ENCODE data around the gene ZNF768.

Gene ZNF768

GRCh38 chr16:30526137-30526822, at the start of gene ZNF768:
Gene ZNF768, minus strand, starts transcription at chr16:30526566. Its CDS starts 153 bp downstream, at chr16:30526413.
- Histone ChIP-seq H3K27me3 (no peaks in the 10 kb centered on the region), H3K36me3 (peaks cover 7 to 23% (median 8%) of the 10 kb centered on the region in 3 donors), H3K4me3 (peak within 1 kb of the TSS; percentile 63 to 93), H3K9me3 (no peaks in the 10 kb centered on the region), H3K27ac (peak within 1 kb of the TSS; percentile 93 to 99), H3K4me1 (peaks cover 0 to 32% (median 13%) of the 10 kb centered on the region in 4 donors)
- TF ChIP-seq CTCF (IDR thresholded peaks at IDR 0.05) = no peak
- no peak for DNase-seq
- intact Hi-C loops (cut with DNase I; ENCODE audit: low total_unique reads) = loop anchor here (5.0 kb wide), 1 partner anchor 79 kb away; the partner anchor contains the start of gene SEPHS2

- no peaks in the 10 kb centered on the region for H3K27me3 ChIP-seq
- TF ChIP-seq CTCF (IDR thresholded peaks at IDR 0.05) = no peak
- no peak overlapping the region for H3K27ac ChIP-seq
- intact Hi-C loops (cut with DNase I; ENCODE audit: low total_unique reads) = loop anchor here (10.0 kb wide), 1 partner anchor 60 kb away; no protein-coding TSS in a partner anchor
- peaks cover 0 to 24% (median 22%) of the 10 kb centered on the region in 4 donors for H3K4me1 ChIP-seq
- no peak overlapping the region for H3K4me3 ChIP-seq
- no peak for DNase-seq
- peaks cover 0 to 13% (median 5%) of the 10 kb centered on the region in 3 donors for H3K36me3 ChIP-seq
- H3K9me3 ChIP-seq = no peaks in the 10 kb centered on the region
These were observed 48.3 kb upstream of the ZNF768 start for GRCh38 chr16:30574678-30575077.

- TF ChIP-seq CTCF (IDR thresholded peaks at IDR 0.05) = peak in 1 of 2 experiments; percentile 38
- Histone ChIP-seq H3K27ac (peak within 1 kb of the TSS; percentile 97 to 98), H3K27me3 (no peaks in the 10 kb centered on the region), H3K9me3 (no peaks in the 10 kb centered on the region), H3K36me3 (no peaks in the 10 kb centered on the region), H3K4me3 (peak within 1 kb of the TSS; percentile 82 to 95), H3K4me1 (peaks cover 0 to 24% (median 22%) of the 10 kb centered on the region in 4 donors)
- peak; percentile 98 to 99 for DNase-seq
- intact Hi-C loops (cut with DNase I; ENCODE audit: low total_unique reads) = loop anchor here (10.0 kb wide), 1 partner anchor 63 kb away; no protein-coding TSS in a partner anchor
These were observed 45.3 kb upstream of the ZNF768 start, which contains the start of gene ZNF688 for GRCh38 chr16:30571445-30572322. Gene ZNF688, minus strand, starts transcription at chr16:30571714. Its CDS starts 85 bp downstream, at chr16:30571629.

- intact Hi-C loops (cut with DNase I; ENCODE audit: low total_unique reads) = loop anchor here (10.0 kb wide), 1 partner anchor 64 kb away; no protein-coding TSS in a partner anchor
- peak; percentile 31 to 76 for DNase-seq
- Histone ChIP-seq H3K36me3 (no peaks in the 10 kb centered on the region), H3K27ac (peak overlapping the region; percentile 97 to 98), H3K4me1 (peaks cover 0 to 24% (median 22%) of the 10 kb centered on the region in 4 donors), H3K27me3 (no peaks in the 10 kb centered on the region), H3K4me3 (peak overlapping the region; percentile 82 to 95), H3K9me3 (no peaks in the 10 kb centered on the region)
- no peak for TF ChIP-seq CTCF (IDR thresholded peaks at IDR 0.05)
These were observed 44.5 kb upstream of the ZNF768 start for GRCh38 chr16:30570636-30571444.
